ENCODE results near the gene FBXO42.

FBXO42 gene

GRCh38 chr1:16321176-16321867 lies 31.0 kb downstream of the FBXO42 start:
- no peak for DNase-seq

GRCh38 chr1:16318555-16318954 lies 33.7 kb downstream of the FBXO42 start:
- no peak for DNase-seq

GRCh38 chr1:16315437-16315836 lies 36.8 kb downstream of the FBXO42 start:
- DNase-seq: no peak

- DNase-seq: no peak
Observed at GRCh38 chr1:16307222-16307621, 45.1 kb downstream of the FBXO42 start.

- no peak for DNase-seq
Observed at GRCh38 chr1:16302709-16303627, 49.3 kb downstream of the FBXO42 start.

- DNase-seq: no peak
Observed at GRCh38 chr1:16300436-16300835, 51.8 kb downstream of the FBXO42 start.

GRCh38 chr1:16298653-16299052 lies 53.6 kb downstream of the FBXO42 start:
- no peak for DNase-seq

- no peak for DNase-seq
Observed at GRCh38 chr1:16296643-16297042, 55.6 kb downstream of the FBXO42 start.

GRCh38 chr1:16294219-16295212 lies 57.8 kb downstream of the FBXO42 start:
- no peak for DNase-seq

- DNase-seq: no peak
Observed at GRCh38 chr1:16293538-16293937, 58.7 kb downstream of the FBXO42 start.

- no peak for DNase-seq
Observed at GRCh38 chr1:16292739-16293138, 59.5 kb downstream of the FBXO42 start.

- no peak for DNase-seq
Observed at GRCh38 chr1:16289959-16290358, 62.3 kb downstream of the FBXO42 start.

GRCh38 chr1:16286122-16286521 lies 66.2 kb downstream of the FBXO42 start:
- no peak for DNase-seq

GRCh38 chr1:16281765-16282164 lies 70.5 kb downstream of the FBXO42 start:
- no peak for DNase-seq

GRCh38 chr1:16279186-16279585 lies 73.1 kb downstream of the FBXO42 start:
- no peak for DNase-seq

GRCh38 chr1:16276302-16277030 lies 75.8 kb downstream of the FBXO42 start:
- DNase-seq: no peak

- DNase-seq: no peak
Observed at GRCh38 chr1:16275591-16275990, 76.7 kb downstream of the FBXO42 start.

GRCh38 chr1:16267690-16268180 lies 84.5 kb downstream of the FBXO42 start:
- DNase-seq: no peak

GRCh38 chr1:16266411-16267118 lies 85.7 kb downstream of the FBXO42 start:
- DNase-seq: no peak

- DNase-seq: no peak
Observed at GRCh38 chr1:16262067-16262466, 90.2 kb downstream of the FBXO42 start.

- DNase-seq: peak; percentile 1 to 5
Observed at GRCh38 chr1:16260814-16261213, 91.5 kb downstream of the FBXO42 start.

Data from SW 1271 (cell line).